Activated CD8-positive, alpha-beta memory T cell treated with anti-CD3 and anti-CD28 coated beads for 1 hour (primary cell): Measurements from ENCODE around the gene ZNF580.
A peak's percentile ranks its signal among the peaks of the same experiment; 100 is the strongest.

Experiments
- DNase-seq, 2 donors: peaks; one replicate each; pipeline ENCODE4 v3.0.0-alpha.2; 2020; ENCODE audit warnings: low read depth in 1 of 2; ENCODE audit errors: extremely low read depth in 1 of 2

Gene ZNF580

GRCh38 chr19:55640577-55641425, at the start of gene ZNF580:
TSS of gene ZNF580 (plus strand) at chr19:55641002. CDS start at chr19:55642509, 1,507 bp downstream.
- peak in 1 of 2 donors; percentile 43 for DNase-seq

GRCh38 chr19:55591555-55591954, 49.2 kb upstream of the ZNF580 start:
- no peak for DNase-seq

GRCh38 chr19:55592391-55593090, 48.3 kb upstream of the ZNF580 start:
- DNase-seq: no peak

- DNase-seq: no peak
These were observed 47.6 kb upstream of the ZNF580 start for GRCh38 chr19:55593096-55593772.

GRCh38 chr19:55594996-55595545, 45.7 kb upstream of the ZNF580 start:
- no peak for DNase-seq

GRCh38 chr19:55596304-55596703, 44.5 kb upstream of the ZNF580 start:
- no peak for DNase-seq

- DNase-seq: no peak
These were observed 43.3 kb upstream of the ZNF580 start for GRCh38 chr19:55597501-55597921.

- no peak for DNase-seq
These were observed 42.8 kb upstream of the ZNF580 start for GRCh38 chr19:55598034-55598433.

GRCh38 chr19:55598719-55599467, 41.9 kb upstream of the ZNF580 start:
- peak; percentile 83 to 84 for DNase-seq

- peak; percentile 90 for DNase-seq
These were observed 41.3 kb upstream of the ZNF580 start, which contains the start of gene FIZ1 for GRCh38 chr19:55599468-55599841. TSS of gene FIZ1 (minus strand) at chr19:55599517. CDS start at chr19:55597865, 1,652 bp downstream.

- DNase-seq: peak; percentile 60 to 72
These were observed 40.8 kb upstream of the ZNF580 start, which contains the start of gene ZNF524 for GRCh38 chr19:55599842-55600661. TSS of gene ZNF524 (plus strand) at chr19:55600288. CDS start at chr19:55602113, 1,825 bp downstream.

GRCh38 chr19:55600662-55601028, 40.2 kb upstream of the ZNF580 start:
- DNase-seq: no peak

GRCh38 chr19:55601084-55601483, 39.7 kb upstream of the ZNF580 start:
- no peak for DNase-seq

- DNase-seq: no peak
These were observed 38.4 kb upstream of the ZNF580 start for GRCh38 chr19:55602104-55603001.

- DNase-seq: no peak
These were observed 37.7 kb upstream of the ZNF580 start for GRCh38 chr19:55603115-55603514.

- DNase-seq: no peak
These were observed 37.1 kb upstream of the ZNF580 start for GRCh38 chr19:55603581-55604292.

GRCh38 chr19:55605207-55605636, 35.6 kb upstream of the ZNF580 start:
- peak; percentile 94 to 97 for DNase-seq
